NCI-H2171 (cell line): Measurements from ENCODE around the gene LRP1.

Source experiments
- DNase-seq: peaks from one replicate; lab custom pipeline; 2025; lab: John Stamatoyannopoulos, UW

LRP1 gene

GRCh38 chr12:57224973-57225679 is 96.8 kb downstream of the LRP1 start:
- DNase-seq = peak; percentile 78

DNA sequence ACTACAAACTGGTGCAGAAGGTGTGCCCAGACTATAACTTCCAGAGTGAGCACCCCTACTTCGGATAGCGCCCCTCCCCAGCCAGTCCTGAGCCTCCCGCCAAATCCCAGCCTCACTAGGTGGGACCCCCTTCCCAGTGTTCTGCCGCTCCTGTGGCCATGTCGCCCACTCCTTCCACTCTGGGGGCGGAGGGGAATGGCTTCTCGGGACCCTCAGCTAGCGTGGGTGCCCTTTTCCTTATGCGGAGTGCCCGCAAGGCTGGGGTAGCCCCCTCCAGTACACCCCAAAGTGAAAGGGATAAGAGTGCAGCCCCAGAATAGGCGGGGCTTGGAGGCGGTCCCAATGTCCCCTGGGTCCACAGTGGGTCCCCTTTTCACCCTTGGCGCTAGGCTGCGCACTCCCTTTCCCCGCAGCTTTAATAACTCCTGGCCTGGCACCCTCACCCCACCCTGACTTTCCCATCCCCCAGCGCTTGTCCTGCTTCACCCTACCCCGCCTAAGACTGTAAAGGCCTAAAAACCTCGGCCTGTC is 97.5 kb downstream of the LRP1 start:
- no peak for DNase-seq

- peak; percentile 28 for DNase-seq
These were observed 98.5 kb downstream of the LRP1 start for GRCh38 chr12:57226588-57227314.

GRCh38 chr12:57227315-57228115 is 99.2 kb downstream of the LRP1 start:
- DNase-seq = no peak

DNA sequence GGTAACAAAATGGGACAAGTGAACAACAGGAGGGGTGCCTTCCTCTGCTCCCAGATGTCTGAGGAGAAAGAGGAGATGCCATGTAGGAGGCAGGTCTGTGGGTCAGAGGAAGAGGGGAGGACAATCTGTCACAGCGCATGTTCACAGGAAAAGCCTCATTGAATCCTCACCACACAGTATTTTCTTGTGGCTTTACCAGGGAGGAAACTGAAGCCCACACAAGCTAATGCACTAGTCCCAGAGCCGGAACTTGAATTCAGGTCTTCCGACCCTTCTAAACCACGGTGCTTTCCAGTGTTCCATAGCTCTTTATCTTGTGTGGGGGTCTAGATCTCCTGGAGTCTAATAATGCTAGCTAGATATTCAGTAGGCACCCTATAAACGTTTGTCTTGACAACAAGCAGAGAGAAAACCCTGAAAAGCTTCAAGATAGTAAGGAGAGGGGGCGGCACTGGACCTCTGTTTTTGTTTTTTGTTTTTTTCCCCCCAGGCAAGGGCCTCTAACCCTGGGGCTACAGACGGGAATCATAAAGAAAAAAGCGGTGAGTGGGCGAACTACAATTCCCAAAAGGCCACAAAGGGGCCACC is 100.9 kb downstream of the LRP1 start:
- no peak for DNase-seq

- peak; percentile 82 for DNase-seq
These were observed 101.5 kb downstream of the LRP1 start, which contains the start of gene SHMT2 for GRCh38 chr12:57229634-57230380. TSS of gene SHMT2 (plus strand) at chr12:57229711. CDS start at chr12:57229779, 68 bp downstream.

GRCh38 chr12:57230381-57231155 is 102.3 kb downstream of the LRP1 start:
- no peak for DNase-seq

DNA sequence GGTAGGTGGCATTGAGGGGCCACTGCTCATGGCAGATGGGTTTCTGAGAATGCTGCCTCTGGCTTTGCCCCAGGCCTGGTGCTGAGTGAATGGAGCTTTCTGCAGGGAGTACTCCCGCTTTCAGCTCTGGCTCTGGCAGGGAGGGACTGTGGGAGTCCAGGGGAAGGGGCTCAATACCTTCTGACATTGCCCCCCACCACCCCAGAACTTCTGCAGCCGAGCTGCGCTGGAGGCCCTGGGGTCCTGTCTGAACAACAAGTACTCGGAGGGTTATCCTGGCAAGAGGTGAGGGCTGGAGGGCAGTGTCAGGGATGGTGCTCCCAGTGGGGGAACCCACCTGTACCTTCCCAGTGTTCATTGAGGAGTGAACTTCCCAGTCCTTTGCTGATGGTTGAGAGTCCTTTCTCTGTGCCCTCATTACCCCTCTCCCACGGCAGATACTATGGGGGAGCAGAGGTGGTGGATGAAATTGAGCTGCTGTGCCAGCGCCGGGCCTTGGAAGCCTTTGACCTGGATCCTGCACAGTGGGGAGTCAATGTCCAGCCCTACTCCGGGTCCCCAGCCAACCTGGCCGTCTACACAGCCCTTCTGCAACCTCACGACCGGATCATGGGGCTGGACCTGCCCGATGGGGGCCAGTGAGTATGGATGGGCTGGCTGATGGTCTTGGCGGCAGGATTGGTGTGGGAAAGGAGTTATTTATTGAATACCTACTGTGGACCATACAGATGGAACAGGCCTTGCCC is 103.2 kb downstream of the LRP1 start:
- no peak for DNase-seq

DNA sequence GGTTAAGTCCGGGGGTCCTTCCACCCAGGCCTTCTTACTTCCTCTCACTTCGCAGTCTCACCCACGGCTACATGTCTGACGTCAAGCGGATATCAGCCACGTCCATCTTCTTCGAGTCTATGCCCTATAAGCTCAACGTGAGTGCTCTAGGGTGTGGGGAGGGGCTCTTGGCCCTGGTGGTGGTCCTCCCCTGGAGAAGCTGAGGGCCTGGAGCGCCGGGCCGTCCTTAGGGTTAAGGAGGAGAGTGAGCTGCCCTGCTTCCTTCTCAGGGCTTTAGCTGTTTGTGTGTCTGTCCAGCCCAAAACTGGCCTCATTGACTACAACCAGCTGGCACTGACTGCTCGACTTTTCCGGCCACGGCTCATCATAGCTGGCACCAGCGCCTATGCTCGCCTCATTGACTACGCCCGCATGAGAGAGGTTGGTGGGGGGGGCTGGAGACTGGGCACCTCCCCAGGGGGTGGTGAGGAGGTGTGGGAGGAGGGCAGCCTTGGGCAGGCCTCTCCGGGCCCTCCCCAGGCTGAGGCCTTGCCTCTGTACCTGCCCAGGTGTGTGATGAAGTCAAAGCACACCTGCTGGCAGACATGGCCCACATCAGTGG is 104.0 kb downstream of the LRP1 start:
- no peak for DNase-seq

GRCh38 chr12:57233357-57234232 is 105.3 kb downstream of the LRP1 start:
- no peak for DNase-seq

GRCh38 chr12:57234233-57234570 is 105.9 kb downstream of the LRP1 start:
- DNase-seq = no peak

- no peak for DNase-seq
These were observed 106.3 kb downstream of the LRP1 start for GRCh38 chr12:57234571-57235016.

DNA sequence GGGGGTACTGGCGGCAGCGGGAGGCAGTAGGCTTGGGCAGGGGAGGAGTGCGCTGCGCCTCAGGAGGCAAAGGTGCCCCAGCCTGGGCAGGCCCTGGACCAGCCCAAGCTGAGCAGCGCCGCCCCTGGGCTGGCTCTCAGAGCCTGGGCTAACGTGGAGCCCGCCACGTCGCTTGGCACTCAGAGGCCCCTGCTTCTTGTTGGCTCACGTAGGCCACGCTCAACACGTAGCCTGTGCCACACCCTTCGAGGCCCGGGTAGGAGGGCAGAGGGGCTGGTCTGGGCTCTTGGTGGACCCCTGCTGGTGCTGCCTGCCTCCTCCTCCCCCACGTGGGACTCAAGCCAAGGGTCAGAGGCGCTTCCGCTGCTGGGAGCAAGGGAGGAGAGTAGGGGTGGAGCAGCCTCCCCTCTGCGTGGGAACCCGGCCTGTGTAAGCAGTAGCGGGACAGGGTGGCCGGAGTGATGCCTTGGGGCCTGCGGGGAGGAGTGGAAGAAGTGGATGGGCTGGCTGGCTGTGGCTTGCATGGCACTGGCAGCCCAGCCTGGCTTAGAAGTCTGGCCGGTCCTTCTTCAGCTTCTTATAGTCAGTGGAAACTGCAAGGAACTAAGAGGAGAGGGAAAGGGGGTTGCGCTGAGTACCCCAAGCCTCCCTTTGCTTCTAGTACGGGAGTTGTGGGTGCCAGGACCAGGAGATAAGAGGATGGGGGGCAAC is 106.9 kb downstream of the LRP1 start:
- no peak for DNase-seq

DNA sequence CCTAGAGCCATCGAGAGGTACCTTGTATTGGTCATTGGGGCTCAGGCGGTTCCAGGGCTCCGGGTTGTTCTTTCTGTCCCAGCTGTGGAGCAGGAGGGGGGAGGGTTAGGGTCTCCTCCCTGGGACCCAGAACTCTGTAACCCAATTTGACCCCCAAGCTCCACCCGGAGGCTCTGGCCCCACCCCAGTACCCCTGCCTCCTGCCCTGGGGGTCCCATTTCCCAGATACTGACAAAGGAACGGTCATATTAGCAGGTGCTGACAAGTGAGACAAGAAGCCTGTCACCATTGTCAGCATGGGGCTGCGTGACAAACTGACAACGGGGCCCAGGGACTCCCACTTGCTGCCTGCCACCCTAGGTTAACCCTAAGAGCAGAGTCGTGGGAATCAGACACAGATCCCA is 107.4 kb downstream of the LRP1 start:
- DNase-seq = no peak

- DNase-seq = no peak
These were observed 108.1 kb downstream of the LRP1 start for GRCh38 chr12:57236201-57236924.

DNA sequence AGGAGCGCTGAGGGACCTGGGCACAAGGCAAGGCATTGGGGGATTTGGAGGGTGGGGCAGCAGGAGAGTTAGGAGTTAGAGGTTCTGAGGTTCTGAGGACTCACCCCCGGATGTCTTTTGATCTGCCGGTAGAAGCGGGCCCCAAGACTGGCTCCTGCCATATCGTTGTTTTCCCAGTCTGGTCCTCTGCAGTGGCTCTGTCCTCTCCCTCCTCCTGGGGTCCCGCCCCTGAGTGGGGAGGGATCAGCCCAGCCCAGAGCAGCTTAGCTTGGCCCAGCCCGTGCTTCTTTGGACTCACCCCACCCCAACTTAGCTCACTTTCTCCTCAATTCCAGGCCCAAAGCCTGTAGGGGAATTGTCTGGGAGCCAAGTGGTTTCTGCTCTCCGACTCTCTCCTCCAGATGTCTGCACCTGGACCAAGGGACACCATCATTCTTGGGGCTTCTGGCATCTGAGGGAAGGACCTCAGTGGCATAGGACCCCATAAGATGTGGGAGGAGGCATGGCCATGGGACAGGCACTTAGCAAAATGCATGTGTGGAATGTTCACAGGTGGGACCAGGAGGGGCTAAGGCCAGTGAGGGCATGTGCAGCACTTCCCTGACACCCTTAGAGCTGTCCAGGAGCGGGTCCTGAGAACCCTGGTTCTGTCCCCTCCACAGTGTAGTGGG is 108.8 kb downstream of the LRP1 start:
- no peak for DNase-seq

DNA sequence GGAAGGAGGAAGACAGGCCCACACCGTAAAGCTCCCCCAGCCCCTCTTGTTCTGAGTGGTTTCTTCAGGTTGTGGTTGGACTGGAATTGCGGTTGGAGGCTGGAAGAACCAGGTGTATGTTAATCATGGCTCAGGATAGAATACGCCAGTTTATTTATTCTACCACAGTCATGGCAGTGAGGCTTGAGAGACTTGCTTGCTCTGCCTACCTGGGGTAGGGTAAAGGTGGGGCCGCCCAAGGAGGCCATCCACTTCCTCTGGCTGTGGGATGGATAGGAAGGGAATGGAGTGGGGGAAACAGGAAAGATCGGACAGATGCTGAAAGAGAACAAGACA is 109.3 kb downstream of the LRP1 start:
- no peak for DNase-seq
